ENCODE results near the gene CCDC92. TPM values are rescaled to one million over a fixed set of nuclear protein-coding genes. Genes with fewer than 3 reads are reported as not detected.

CCDC92 gene
- total RNA-seq, 1 donor from 2014 or later: 38.9 TPM

DNA sequence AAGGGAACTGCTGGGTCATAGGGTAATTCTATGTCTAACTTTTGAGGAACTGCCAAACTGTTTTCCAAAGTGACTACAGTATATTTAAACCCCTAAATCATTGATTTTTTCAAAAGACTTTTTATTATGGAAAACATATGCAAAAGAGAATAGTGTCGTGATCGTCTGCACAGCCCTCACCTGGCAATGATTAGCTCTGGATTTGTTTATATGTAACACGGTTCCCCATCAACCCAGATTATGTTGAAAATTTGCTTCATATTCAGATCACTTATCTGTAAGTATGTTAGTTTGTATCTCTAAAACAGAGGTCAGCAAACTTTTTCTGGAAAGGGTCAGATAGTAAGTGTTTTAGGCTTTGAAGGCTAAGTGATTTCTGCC, 52.7 kb downstream of the CCDC92 start:
- no peak for FAIRE-seq
- no peak overlapping the region for H3K4me3 ChIP-seq (ENCODE audit: insufficient read depth, low read depth, low read length)
- H3K79me2 ChIP-seq (ENCODE audit: insufficient read depth, low read length): no peaks in the 10 kb centered on the region
- Mint-ChIP-seq H3K9me3 (ENCODE audit: unreplicated experiment) (peaks cover 2% of the 10 kb centered on the region), H3K27me3 (ENCODE audit: low read depth, unreplicated experiment) (peaks cover 25% of the 10 kb centered on the region), H3K4me1 (ENCODE audit: low read depth, unreplicated experiment) (peaks cover 6% of the 10 kb centered on the region), H3K4me3 (ENCODE audit: unreplicated experiment) (no peak overlapping the region), H3K36me3 (ENCODE audit: low read depth, unreplicated experiment) (no peaks in the 10 kb centered on the region), H3K27ac (ENCODE audit: unreplicated experiment) (no peak overlapping the region)
- H3K36me3 ChIP-seq (ENCODE audit: insufficient read depth, low read length): no peaks in the 10 kb centered on the region
- no peak overlapping the region for H3K9ac ChIP-seq (ENCODE audit: low read length)
- peaks cover 8% of the 10 kb centered on the region for H3K27me3 ChIP-seq (ENCODE audit: insufficient read depth, low read length)
- H3K9me3 ChIP-seq (ENCODE audit: insufficient read depth, low read depth, low read length): no peaks in the 10 kb centered on the region
- TF ChIP-seq, protein P1, sequence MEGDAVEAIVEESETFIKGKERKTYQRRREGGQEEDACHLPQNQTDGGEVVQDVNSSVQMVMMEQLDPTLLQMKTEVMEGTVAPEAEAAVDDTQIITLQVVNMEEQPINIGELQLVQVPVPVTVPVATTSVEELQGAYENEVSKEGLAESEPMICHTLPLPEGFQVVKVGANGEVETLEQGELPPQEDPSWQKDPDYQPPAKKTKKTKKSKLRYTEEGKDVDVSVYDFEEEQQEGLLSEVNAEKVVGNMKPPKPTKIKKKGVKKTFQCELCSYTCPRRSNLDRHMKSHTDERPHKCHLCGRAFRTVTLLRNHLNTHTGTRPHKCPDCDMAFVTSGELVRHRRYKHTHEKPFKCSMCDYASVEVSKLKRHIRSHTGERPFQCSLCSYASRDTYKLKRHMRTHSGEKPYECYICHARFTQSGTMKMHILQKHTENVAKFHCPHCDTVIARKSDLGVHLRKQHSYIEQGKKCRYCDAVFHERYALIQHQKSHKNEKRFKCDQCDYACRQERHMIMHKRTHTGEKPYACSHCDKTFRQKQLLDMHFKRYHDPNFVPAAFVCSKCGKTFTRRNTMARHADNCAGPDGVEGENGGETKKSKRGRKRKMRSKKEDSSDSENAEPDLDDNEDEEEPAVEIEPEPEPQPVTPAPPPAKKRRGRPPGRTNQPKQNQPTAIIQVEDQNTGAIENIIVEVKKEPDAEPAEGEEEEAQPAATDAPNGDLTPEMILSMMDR (IDR thresholded peaks at IDR 0.05; ENCODE audit: insufficient read depth, low read depth, low read length): no peak
- no peak for TF ChIP-seq EZH2 (IDR thresholded peaks at IDR 0.05; ENCODE audit: insufficient read depth, low read length)
- no peak for DNase-seq (ENCODE audit: low read depth)
- H2AFZ ChIP-seq (ENCODE audit: low read depth, low read length): no peak overlapping the region
- no peak overlapping the region for H3K4me2 ChIP-seq (ENCODE audit: low read length)
- no peaks in the 10 kb centered on the region for H3K4me1 ChIP-seq (ENCODE audit: insufficient read depth, low read length)
- H4K20me1 ChIP-seq (ENCODE audit: insufficient read depth, low read length): no peaks in the 10 kb centered on the region
- no peak overlapping the region for H3K27ac ChIP-seq (ENCODE audit: low read depth, low read length)

DNA sequence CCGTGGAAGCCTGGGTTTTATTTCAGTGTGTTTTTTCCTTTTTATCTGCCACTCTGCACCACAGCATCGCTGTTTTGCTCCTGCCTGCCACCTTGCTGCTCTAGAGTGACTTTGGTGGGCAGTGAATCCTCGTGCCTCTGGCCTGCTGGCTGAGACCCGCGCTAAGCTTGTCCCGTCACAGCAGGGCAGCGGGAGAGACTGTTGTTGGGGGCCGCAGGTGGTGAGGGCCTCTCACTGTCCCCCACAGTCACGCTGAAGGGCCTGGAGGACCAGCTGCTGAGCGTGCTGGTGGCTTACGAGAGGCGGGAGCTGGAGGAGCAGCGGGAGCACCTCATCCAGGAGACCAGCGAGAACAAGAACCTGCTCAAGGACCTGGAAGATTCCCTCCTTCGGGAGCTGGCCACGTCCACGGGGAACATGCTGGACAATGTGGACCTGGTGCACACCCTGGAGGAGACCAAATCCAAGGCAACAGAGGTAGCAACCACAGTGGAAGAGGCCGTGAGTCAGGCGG, 55.2 kb downstream of the CCDC92 start:
- peaks cover 21% of the 10 kb centered on the region for H3K27me3 Mint-ChIP-seq (ENCODE audit: low read depth, unreplicated experiment)
- Histone ChIP-seq H3K27ac (ENCODE audit: low read depth, low read length) (no peak overlapping the region), H3K4me3 (ENCODE audit: insufficient read depth, low read depth, low read length) (no peak overlapping the region), H3K36me3 (ENCODE audit: insufficient read depth, low read length) (no peaks in the 10 kb centered on the region), H4K20me1 (ENCODE audit: insufficient read depth, low read length) (no peaks in the 10 kb centered on the region), H3K79me2 (ENCODE audit: insufficient read depth, low read length) (no peaks in the 10 kb centered on the region), H2AFZ (ENCODE audit: low read depth, low read length) (no peak overlapping the region), H3K9ac (ENCODE audit: low read length) (no peak overlapping the region), H3K4me2 (ENCODE audit: low read length) (no peak overlapping the region), H3K27me3 (ENCODE audit: insufficient read depth, low read length) (peaks cover 8% of the 10 kb centered on the region), H3K4me1 (ENCODE audit: insufficient read depth, low read length) (no peaks in the 10 kb centered on the region), H3K9me3 (ENCODE audit: insufficient read depth, low read depth, low read length) (no peaks in the 10 kb centered on the region)
- H3K9me3 Mint-ChIP-seq (ENCODE audit: unreplicated experiment): peaks cover 2% of the 10 kb centered on the region
- H3K4me1 Mint-ChIP-seq (ENCODE audit: low read depth, unreplicated experiment): peaks cover 6% of the 10 kb centered on the region
- no peak overlapping the region for H3K27ac Mint-ChIP-seq (ENCODE audit: unreplicated experiment)
- TF ChIP-seq, protein P1 (IDR thresholded peaks at IDR 0.05; ENCODE audit: insufficient read depth, low read depth, low read length): no peak
- TF ChIP-seq EZH2 (IDR thresholded peaks at IDR 0.05; ENCODE audit: insufficient read depth, low read length): no peak
- no peak for FAIRE-seq
- DNase-seq (ENCODE audit: low read depth): no peak
- no peak overlapping the region for H3K4me3 Mint-ChIP-seq (ENCODE audit: unreplicated experiment)
- no peaks in the 10 kb centered on the region for H3K36me3 Mint-ChIP-seq (ENCODE audit: low read depth, unreplicated experiment)

DNA sequence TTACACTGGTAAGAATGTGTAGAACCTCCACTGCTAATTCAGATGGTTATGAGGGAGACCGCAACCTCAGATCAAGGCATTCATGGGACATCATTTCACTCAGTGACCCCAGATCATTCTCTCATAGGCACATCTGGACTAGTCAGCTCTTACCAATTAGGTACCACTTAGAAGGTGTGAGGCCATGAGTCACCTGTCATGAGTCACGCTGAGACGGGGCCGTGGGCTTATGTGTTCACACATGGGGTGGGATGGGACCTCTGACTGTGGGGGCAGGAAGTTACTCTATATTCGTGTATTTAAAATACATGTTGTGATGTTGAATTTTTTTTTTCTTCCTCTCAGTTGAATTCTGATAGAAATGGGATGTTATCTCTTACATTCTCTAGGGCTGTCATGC, 55.9 kb downstream of the CCDC92 start:
- H3K4me3 Mint-ChIP-seq (ENCODE audit: unreplicated experiment): no peak overlapping the region
- no peaks in the 10 kb centered on the region for H4K20me1 ChIP-seq (ENCODE audit: insufficient read depth, low read length)
- peaks cover 2% of the 10 kb centered on the region for H3K9me3 Mint-ChIP-seq (ENCODE audit: unreplicated experiment)
- peaks cover 6% of the 10 kb centered on the region for H3K4me1 Mint-ChIP-seq (ENCODE audit: low read depth, unreplicated experiment)
- H3K27ac ChIP-seq (ENCODE audit: low read depth, low read length): no peak overlapping the region
- no peak overlapping the region for H3K4me3 ChIP-seq (ENCODE audit: insufficient read depth, low read depth, low read length)
- H3K4me2 ChIP-seq (ENCODE audit: low read length): no peak overlapping the region
- TF ChIP-seq EZH2 (IDR thresholded peaks at IDR 0.05; ENCODE audit: insufficient read depth, low read length): no peak
- TF ChIP-seq, protein P1 (IDR thresholded peaks at IDR 0.05; ENCODE audit: insufficient read depth, low read depth, low read length): no peak
- H3K79me2 ChIP-seq (ENCODE audit: insufficient read depth, low read length): no peaks in the 10 kb centered on the region
- H2AFZ ChIP-seq (ENCODE audit: low read depth, low read length): no peak overlapping the region
- no peak for FAIRE-seq
- no peak overlapping the region for H3K9ac ChIP-seq (ENCODE audit: low read length)
- H3K9me3 ChIP-seq (ENCODE audit: insufficient read depth, low read depth, low read length): no peaks in the 10 kb centered on the region
- H3K36me3 ChIP-seq (ENCODE audit: insufficient read depth, low read length): no peaks in the 10 kb centered on the region
- H3K27me3 Mint-ChIP-seq (ENCODE audit: low read depth, unreplicated experiment): peaks cover 21% of the 10 kb centered on the region
- H3K36me3 Mint-ChIP-seq (ENCODE audit: low read depth, unreplicated experiment): no peaks in the 10 kb centered on the region
- H3K27ac Mint-ChIP-seq (ENCODE audit: unreplicated experiment): no peak overlapping the region
- no peaks in the 10 kb centered on the region for H3K4me1 ChIP-seq (ENCODE audit: insufficient read depth, low read length)
- peak; percentile 33 for DNase-seq (ENCODE audit: low read depth)
- peaks cover 8% of the 10 kb centered on the region for H3K27me3 ChIP-seq (ENCODE audit: insufficient read depth, low read length)

All from astrocyte (in vitro differentiated cells and primary cell).